HG02588 (cell line): ENCODE results near the gene XYLT1.
"Not testable (repeated sequence)": the region's sequence is repeated elsewhere in the genome, so short reads cannot be mapped to it uniquely, and the experiment has no call there.

ENCODE experiments used
- ATAC-seq: cut with Tn5 transposase; IDR thresholded peaks from one replicate; pipeline ENCODE4 v1.9.1; 2021; ENCODE audit warnings: mild to moderate bottlenecking, moderate library complexity; ENCODE audit not compliant: unreplicated experiment

Gene XYLT1

DNA sequence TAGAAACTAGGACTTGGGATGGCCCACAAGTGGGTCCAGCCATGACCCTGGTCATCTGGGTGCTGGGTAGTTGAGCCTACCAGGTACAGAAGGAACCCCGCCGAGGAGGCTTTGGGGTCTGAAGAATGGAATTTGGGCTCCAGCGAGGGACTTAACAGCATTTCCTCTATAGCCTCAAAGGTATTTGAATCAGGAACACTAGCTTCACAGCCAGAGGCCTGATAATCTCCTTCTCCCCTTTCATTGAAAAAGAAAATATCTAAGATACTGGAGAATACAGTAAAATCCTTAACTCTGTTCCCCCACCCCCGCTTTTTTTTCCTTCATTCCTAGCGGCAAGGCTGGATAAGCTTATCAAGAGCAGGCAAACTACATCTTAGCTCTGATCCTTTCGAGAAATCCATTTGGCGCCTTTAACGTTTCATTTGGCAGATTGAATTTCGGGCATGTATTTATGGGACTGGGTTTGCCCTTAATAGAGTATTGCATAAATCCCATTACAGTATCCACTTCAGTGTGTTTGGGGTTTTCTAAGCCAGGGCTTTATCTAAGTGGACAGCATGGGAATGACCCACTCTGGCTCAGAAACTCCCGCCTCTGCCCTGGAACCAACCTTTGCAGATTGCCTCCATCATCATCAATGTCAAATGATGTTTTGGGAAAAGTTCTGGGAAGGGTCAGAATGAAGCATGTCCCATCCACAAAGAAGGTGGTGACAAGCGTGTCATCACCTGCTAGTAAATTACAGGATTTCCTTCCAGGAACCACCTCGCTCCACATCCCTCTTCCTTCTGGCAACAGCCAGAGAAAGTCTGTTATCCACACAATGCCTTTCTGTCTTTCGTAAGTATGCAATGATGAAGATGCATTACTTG, 36.9 kb downstream of the XYLT1 start:
- ATAC-seq = no peak

DNA sequence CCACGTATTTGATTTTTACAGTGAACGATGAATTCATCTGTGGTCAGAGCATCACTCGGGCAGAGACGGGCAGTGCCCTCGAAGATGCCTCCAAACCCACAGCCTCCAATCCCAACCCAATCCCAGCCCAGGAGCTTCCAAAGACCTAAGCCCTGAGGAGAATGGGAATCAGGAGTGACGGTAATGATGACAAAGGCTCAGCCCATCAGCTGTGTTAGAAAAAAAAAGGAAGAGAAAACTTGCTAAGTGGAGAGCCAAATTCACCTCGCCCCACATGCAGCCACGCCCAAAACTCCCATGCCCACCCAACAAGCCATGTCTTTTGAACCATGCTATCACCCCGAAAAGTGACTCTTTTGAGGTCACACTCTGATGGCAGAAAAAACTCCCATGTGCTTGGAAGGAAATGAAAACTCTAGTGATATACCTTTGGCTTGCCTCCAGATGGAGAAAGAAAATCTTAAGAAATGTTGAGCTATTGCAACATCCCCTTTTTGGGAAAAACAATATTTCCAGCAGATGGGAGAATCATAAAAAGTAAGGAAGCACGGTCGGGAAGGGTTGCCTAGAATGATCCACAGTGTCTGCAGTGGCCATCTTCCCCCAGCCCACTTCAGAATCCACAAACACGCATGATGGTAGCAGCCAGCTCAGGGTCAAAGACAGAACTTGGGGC, 37.7 kb downstream of the XYLT1 start:
- ATAC-seq = no peak

DNA sequence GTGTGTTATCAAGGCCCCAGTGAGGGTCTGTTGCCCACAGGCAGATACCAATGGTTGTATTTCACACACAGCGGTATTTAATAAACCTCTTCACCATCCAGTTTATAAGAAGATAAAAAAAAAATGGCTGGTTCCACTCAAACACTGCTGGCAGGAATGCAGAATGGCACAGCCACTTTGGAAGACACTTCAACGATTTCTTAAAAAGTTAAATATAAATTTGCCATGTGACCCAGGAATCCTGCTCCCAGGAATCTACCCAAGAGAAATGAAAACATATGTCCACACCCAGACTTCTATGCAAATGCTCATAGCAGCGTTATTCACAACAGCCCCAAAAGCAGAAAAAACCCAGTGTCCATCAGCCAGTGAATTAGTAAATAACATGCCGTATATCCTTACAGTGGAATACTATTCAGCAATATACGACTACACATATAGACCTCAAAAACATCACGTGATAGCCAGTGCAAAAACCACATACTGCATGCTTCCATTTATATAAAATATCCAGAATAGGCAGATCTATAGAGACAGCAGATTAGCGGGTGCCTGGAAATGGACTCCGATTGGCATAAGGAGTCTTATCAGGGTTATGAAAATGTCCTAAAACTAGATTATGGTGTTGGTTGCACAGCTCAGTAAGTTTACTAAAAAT, 38.7 kb downstream of the XYLT1 start:
- no peak for ATAC-seq

DNA sequence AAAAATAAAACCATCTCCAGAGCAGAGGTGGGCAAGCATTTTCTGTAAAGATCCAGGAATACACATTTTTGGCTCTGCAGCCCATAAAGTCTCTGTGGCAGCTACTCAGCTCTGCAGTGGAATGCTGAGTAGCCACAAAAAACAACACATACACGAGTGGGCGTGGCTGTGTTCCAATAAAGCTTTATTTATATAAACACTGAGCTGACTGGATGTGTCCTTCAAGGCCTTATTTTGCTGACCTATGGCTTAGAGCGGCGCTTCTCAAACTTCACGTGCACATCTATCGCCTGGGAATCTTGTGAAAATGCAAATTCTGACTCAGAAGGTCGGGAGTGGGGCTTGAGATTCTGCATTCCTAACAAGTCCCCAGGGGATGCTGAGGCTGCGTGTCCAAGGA, 39.7 kb downstream of the XYLT1 start:
- ATAC-seq = no peak

DNA sequence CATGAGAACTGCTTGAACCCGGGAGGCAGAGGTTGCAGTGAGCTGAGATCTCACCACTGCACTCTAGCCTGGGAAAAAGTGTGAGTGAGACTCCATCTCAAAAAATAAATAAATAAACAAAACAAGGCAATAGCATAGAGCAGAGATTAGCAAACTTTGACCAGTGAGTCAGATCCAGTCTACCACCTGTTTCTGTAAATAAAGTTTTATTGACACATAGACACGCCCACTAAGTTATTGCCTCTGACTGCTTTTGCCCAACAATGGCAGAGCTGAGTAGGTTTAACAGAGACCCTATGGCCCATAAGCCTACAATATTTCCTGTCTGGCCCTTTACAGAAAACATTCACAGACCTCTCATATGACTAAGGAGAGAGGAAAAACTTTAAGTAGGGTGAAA, 44.3 kb downstream of the XYLT1 start:
- no peak for ATAC-seq

DNA sequence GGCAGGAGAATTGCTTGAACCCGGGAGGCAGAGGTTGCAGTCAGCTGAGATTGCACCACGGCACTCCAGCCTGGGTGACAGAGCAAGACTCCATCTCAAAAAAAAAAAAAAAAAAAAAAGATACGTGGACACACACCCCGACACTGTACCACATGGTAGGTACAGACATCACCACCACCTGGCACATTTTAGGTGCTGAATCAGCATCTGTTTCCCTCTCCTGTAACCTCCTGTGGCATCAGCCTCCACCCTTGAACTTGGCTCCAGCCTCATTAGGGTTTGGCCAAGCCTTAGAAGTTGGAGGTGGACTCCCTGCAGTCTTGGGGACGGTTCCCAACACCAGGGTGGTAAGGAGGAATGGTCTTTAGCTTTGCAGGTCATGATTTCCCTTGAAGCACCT, 46.0 kb downstream of the XYLT1 start:
- ATAC-seq = no peak

DNA sequence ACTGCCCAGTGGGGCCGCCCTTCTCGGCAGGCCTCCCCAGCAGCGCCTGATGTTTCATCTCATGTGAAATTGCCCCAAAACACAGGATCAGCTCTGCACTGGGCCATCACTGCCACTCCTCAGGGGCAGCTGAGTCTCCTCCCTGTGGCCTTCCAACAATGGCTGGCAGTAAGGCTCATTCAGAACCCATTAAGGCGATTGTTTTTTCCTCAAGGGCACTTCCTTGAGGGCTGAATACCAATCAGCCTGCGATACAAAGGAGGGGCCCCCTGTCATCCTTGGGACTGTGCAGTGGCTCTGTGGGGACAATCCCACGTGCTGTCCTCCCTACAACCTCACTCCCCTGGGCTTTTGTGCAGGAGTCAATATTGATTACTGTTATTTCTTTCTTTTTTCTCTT, 47.5 kb downstream of the XYLT1 start:
- ATAC-seq = no peak

DNA sequence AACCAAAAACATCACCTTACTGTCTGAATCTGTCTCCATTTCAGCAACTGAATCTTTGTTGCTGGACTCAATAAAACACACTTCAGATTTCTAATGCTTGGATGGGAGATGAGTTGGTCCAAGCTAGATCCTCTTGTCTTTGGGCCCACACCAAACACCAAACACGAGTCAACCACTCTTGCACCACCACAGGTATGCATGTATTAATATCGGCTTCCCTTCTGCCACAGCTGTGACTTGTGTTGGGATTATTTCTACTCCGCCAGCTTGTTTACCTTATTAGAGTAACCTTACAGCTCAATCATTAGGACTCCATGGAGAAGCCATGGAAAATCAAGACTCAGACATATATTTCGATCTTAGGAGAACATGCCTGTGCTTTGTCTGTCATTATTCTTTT, 49.9 kb downstream of the XYLT1 start:
- no peak for ATAC-seq

DNA sequence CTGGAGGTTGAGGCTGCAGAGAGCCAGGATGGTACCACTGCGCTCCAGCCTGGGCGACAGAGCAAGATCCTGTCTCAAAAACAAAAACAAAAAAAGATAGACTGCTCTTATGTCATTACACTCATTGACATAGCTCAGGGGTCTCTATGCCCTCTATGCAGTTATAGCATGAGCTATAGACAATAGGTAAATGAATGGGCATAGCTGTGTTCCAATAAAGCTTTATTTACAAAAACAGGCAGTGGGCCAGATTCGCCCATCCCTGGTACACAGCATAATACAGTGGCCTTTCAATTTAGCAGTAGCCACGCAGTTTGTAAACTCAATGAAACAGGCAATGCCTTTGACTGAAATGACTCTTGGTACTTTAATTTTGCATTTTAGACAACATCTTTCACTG, 51.5 kb downstream of the XYLT1 start:
- ATAC-seq = no peak

DNA sequence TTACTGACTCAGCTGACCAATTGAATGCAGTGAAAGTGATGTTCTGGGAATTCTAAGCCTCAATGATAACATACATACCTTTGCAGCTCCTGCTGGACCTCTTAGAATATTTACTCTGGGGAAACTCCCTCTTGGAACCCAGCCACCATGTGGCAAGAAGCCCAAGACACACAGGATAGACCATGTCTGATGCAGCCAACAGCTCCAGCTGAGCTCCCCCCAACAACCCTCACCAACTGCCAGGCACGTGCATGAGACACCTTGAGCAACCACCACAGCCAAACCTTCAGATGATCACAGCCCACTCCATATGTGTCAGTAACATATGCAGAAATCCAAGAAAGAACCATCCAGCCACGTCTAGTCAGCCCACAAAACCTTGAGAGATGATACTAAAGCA, 53.0 kb downstream of the XYLT1 start:
- no peak for ATAC-seq

DNA sequence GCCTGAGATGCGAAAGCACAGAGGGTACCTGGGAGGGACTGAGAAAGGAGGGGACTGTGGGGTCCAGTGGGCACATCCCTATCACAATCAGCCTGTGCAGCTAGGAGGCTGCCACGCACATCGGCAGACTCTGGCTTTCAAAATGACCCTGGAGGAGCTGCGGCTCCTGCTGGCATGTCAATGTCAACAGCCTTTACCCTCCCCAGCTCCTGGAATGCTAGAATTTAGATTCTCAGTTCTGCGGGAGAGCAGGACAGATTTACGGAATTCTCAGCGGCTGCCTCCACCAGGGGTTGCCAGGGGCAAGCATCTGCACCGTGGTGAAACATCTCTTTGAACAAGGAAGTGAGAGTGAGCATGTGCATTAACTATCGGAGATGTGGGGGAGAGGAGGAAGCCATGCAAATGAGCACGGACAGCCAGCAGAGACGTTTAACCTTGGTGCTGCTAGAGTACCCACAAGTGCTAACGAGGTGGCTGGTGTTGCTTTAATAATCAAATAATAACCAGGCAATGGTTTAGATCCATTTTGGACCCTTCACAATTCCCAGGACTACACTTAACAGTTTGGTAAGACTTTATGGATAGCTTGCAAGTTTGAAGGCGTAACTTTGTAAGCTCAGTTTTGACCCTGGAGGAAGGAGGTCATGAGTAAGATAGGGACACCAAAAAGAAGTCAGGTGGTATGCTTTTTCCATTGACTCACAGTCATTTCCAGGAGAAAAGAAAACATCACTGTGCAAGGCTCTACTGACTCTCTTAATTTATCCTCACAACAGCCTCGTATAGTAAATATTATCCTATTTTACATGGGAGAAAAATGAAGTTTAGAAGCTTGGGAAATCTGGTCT, 54.1 kb downstream of the XYLT1 start:
- peak; percentile 95 for ATAC-seq

DNA sequence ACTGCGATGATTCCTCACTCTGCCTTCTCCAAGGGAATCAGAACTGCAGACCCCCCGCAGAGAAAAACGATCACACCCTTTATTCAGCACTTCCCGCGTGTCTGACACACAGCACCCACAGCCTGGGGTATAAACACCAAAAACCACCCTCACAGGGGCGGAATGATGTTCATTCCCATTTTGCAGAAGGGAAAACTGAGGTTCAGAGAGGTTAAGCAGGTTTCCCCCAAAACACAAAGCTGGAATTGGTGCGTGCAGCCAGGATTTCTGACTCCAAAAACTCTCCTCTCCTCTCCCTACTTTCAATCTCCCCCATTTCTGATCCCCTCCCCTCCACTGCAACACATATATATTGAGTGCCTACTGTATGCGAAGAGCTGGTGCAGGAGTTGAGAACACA, 55.8 kb downstream of the XYLT1 start:
- no peak for ATAC-seq

DNA sequence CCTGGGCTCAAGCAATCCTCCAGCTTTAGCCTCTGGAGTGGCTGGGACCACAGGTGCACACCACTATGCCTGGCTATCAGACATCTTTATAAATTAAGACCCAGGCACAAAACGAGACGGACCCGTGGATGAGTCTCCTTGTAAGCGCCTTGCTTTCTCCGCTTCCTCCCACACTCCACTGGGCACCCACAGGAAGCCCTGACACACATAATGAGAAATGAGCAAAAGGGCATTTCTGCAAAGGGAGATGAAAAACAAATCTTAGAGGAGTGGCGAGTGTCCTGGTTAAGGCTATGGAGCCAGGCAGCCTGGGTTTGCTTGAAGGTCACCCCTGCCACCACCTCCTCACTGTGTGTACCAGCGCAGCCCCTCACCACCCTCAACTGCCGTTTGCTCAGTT, 56.3 kb downstream of the XYLT1 start:
- ATAC-seq = no peak

DNA sequence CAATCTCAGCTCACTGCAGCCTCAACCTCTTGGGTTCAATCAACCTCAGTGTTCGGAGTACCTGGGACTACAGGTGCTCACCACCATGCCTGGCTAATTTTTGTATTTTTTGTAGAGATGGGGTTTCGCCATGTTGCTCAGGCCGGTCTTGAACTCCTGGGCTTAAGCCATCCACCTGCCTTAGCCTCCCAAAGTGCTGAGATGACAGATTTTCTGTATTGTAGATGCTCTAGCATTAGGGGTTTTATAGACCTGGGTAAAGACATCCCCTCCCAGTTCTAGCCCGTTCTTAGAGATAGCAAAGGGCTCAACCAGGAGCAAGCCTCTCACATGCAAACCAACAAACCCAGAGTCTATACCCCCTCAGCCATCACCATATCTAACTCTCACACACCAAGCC, 57.3 kb downstream of the XYLT1 start:
- no peak for ATAC-seq

DNA sequence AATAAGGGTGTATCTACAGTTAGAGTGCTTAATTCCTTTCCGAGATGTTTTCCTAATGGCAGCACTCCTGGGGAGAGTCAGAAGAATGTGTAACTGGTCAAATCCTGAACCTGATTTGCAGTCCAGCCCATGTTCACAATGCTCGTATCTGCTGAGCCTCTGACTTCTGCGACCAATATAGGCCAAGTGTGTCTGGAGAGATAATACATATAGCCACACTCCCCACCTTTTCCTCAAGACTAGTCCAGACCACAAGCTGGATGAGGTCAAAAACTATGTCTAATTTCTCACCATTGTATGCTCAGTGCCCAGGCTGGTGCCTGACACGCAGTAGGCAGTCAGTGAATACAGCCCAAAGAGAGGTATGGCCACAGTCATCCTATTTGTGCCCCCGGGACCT, 58.0 kb downstream of the XYLT1 start:
- ATAC-seq = no peak

DNA sequence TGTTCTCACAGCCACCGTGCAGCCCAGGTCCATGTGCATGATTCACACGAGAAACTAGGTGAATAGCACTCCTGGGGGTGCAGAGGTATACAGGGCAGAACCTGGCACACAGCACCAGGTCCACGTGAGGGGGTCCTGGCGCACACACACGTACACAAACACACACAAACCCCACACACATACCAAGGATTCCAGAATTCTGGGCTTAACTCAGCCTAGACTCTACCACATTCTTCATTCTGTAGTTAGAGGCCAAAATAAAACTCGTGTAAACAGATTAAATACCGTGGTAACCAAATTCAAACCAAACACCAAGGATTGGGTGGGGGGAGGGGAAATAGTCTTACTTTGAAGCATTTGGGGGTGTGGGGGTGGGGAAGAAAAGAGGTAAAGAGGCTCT, 58.5 kb downstream of the XYLT1 start:
- ATAC-seq = no peak

DNA sequence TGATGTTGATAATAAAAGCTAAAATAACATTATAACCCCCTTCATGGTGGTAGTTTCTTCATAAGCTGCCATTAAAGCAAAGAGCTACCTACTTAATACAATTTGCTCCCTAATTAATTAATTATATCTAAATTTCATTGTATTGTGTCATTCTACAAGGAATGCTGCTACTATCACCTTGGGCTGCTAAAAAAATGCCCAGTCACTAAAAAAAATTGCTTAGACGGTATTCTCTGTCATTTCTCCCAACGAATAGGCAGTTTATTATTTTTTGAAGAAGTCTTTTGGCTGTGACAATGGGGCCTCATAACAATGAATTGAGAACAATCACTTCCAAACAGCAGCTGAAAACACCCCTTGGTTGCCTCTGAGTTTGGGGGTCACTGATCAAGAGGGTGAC, 59.5 kb downstream of the XYLT1 start:
- ATAC-seq = no peak

DNA sequence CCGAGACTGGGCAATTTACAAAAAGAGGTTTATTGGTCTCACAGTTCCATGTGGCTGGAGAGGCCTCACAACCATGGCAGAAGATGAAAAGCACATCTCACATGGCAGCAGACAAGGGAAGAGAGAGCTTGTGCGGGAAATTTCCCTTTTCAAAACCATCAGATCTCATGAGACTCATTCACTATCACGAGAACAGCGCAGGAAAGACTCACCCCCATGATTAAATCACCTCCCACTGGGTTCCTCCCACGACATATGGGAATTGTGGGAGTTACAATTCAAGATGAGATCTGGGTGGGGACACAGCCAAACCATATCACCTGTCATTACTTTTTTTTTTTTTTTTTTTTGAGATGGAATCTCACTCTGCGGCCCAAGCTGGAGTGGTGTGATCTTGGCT, 60.4 kb downstream of the XYLT1 start:
- not testable (repeated sequence) for ATAC-seq

DNA sequence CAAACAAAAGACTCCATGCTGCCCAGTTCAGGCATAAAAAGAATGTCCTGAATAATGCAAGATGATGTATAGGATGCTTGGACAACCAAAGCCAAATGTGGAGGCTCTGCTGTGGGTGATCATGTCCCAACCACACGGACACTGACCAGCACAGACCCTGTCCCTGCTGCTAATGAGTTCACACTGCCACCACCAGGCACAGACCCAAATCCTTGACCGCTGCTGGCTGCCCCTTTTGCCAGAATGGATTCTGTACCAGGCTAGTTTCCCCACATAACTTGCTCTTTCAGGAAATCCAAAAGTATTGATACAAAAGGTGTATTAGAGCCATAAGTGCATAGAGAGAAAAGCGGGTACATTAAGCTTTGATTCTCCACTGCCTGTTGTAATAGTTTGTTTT, 60.9 kb downstream of the XYLT1 start:
- ATAC-seq = no peak

DNA sequence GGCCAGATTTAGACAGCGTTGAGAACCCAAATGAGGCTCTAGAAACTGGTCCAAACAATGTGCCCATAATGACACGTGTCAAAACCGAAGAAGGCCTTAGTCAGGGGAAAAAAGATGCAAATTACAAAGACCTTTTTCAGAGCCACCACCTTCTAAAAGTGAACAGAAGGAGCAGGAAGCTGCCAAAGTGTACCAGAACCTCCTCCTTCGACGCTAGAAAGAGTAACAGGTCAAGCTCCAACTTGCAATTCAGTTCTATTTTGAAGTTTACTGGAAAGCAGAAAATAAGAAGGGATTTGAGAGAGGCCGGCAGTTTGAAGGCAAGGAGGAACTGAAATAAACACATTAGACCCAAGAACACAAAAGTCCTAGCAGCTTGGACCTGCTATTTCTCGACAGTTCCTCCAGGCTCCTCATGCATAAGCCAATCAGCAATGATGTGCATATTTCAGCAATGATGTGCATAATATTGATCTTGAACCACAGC, 61.8 kb downstream of the XYLT1 start:
- peak; percentile 69 for ATAC-seq

DNA sequence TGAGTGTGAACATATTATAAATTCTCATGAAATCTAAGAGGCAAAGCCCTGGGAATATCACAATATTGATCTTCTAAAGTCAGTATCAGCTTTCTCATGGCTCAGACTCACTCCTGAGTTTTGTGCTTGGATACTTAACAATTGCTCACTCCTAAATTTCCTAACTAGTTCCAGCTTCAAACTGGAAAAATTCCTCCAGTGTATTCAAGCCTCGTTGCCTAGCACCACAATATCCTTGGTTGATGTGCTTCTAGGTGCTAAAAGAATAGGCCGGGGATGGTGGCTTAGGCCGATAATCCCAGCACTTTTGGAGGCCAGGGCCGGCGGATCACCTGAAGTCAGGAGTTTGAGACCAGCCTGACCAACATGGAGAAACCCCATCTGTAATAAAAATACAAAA, 62.5 kb downstream of the XYLT1 start:
- no peak for ATAC-seq
